GM12801 (cell line): Measurements from ENCODE around the gene STARD13.

Experiments used
- TF ChIP-seq, protein P1 (sequence below): IDR thresholded peaks from one replicate; pipeline ENCODE4 v1.5.1; 2011; ENCODE audit warnings: control low read depth; ENCODE audit not compliant: insufficient read length; ENCODE audit errors: extremely low read depth

The STARD13 gene

DNA sequence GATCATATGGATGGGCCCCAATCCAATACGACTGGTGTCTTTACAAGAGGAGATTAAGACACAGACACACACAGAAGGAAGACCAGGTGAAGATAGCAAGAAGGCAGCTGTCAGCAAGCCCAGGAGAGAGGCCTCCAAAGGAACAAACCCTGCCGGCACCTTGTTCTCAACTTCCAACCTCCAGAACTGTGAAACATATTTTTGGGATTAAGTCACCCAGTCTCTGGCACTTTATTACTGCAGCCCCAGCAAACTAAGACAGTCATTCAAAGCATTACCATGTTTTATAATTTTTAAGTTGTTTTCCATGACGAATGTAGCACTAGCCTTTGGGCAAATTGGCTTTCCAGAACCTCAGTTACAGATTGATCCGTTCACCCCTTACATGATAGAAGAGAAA is 11.3 kb downstream of the STARD13 start:
- TF ChIP-seq, protein P1, sequence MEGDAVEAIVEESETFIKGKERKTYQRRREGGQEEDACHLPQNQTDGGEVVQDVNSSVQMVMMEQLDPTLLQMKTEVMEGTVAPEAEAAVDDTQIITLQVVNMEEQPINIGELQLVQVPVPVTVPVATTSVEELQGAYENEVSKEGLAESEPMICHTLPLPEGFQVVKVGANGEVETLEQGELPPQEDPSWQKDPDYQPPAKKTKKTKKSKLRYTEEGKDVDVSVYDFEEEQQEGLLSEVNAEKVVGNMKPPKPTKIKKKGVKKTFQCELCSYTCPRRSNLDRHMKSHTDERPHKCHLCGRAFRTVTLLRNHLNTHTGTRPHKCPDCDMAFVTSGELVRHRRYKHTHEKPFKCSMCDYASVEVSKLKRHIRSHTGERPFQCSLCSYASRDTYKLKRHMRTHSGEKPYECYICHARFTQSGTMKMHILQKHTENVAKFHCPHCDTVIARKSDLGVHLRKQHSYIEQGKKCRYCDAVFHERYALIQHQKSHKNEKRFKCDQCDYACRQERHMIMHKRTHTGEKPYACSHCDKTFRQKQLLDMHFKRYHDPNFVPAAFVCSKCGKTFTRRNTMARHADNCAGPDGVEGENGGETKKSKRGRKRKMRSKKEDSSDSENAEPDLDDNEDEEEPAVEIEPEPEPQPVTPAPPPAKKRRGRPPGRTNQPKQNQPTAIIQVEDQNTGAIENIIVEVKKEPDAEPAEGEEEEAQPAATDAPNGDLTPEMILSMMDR: no peak

DNA sequence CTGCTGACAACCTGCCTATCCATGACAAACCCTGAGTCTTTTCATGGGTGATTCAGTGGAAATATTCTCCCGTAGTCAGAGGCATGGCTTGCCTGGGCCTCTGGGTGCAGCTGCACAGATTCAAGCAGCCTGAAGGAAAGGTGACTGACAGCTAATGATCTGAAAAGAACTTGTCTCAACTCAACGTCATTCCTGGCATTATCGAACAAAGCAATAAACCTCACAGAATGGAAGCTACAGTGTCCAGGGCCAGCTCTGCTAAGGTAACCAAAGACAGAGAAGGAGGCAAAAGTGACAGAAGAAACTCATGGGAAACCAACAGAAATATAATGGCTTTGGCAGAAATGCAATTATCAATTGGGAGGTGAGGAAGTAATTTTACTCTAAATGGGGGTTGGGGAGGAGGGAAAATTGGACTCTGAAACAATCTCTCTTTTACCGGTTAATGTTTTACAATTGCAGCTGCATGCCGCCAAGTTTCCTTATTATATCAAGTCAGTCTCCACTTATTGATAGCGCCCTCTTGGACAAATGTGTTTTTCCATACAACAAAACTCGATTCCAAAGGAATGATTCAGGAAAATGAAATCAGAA is 12.9 kb downstream of the STARD13 start:
- TF ChIP-seq, protein P1: no peak

DNA sequence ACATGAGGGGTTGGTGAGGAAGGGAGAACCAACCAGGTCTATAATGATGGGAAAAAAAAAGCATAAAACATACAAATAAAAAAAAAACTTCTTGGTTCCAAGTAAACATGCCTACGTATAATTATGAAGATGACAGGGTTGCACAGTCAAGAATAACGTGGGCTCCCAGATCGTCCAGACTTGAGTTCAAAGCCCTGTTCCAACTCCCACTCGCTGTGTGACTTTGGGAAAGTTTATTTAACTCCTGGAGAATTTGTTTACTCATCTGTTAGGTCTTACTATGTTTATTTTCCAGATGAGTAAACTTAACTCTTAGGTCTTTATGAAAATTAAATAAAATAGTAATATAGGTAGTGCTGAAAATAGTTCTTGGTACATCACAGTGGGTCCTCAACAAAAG is 13.8 kb downstream of the STARD13 start:
- TF ChIP-seq, protein P1: no peak

DNA sequence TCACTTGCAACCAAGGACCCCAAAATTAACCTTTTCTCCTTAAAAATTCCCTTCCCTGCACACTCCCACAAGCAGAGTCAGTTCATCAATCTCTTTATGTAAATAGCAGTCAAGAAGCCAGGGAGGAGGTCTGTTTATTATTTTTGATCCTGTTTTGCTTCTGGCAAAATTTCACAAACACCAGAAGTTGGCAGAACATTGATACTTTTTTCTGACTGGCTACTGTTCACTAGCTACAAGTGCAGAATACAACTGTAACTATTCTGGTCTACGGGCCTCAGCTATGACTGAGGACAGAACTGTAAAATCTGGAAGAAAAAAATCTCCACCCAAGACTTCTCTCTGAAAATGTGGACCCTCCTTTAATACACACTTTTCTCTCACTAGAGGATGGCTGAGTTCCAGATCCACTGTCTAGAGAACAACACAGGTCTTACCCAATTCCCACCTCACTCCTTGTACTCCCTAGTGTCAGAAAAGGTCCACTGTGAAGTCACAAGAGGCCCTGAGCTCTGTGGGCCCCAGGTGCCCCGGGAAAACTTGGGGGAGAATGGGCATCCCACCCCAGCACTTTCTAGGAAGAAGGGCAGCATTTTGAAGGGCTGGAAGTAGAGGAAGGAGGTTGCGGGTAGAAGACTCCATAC is 14.5 kb downstream of the STARD13 start:
- TF ChIP-seq, protein P1: no peak

DNA sequence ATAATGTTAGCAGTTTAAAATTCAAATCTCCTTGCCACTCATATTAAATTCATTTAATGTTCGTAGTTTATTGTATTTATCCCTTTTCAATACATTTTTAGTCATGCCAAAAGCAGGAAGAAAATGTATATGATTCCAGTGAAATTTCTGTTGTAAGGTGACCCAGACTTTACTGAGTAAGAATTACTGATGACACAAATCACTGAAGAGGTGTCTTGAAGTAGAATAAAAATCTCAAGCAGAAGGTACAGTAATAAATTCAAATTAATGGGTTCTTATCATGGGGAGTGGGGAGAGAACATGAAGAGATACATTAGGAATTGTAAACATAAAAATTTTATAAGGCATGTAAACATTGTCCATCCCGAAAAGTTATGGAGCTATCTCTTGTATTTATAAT is 19.9 kb downstream of the STARD13 start:
- TF ChIP-seq, protein P1: no peak

DNA sequence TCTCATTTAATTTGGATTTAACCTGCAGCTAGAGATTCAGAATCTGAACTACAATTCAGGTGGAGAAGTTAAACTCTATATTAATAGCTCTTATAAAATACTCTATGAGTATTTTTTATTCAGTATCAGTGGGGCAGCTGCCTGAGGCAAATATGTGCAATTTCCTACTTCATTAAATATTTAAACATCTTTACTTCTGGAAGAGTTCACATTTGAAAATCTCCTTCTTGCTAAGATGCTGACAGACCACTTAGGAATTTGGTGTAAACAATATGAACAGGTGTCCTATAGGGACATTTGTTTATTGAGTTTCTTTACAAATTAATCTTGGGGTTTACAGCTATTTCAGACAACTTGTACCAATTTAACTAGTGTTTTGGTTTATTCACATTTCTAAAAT is 20.4 kb downstream of the STARD13 start:
- TF ChIP-seq, protein P1: no peak

DNA sequence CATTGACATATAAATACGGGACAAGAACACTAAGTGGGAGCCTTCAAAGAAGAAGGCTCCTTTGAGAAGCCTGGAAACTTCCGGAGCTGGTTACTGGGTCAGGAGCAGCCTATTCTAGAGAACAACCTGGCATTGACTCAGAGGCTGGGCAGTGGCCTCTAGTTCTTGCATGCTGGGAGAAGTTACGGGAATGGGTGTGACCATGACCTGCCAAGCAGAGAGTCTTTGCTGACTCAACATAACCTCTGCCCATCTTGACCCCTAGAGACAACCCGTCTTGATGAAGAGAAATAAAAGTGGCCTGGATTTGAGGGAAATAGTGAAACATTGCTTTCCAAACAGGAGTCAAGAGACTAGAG is 21.0 kb downstream of the STARD13 start:
- TF ChIP-seq, protein P1: no peak
